OCI-LY7 (cell line): ENCODE results near the gene TRIM46. TPM values are rescaled to one million over a fixed set of nuclear protein-coding genes. Genes with fewer than 3 reads are reported as not detected.

Experiments used
- BruUV-seq: library from RNA; stranded (reverse); fragments of 400-500 nt; replicated peaks from 2 replicates; lab custom pipeline; 2021; lab: Mats Ljungman, UMichigan
- CTCF ChIA-PET: fragments of 300-600 bp; sonication (Branson Sonifier 250); formaldehyde crosslinking; loops from one replicate; lab custom pipeline; 2022; ENCODE audit warnings: antibody characterized with exemption; ENCODE audit not compliant: unreplicated experiment; lab: Charles Lee
- POLR2A ChIA-PET: fragments of 300-600 bp; sonication (Branson Sonifier 250); formaldehyde crosslinking; loops from one replicate; lab custom pipeline; 2022; ENCODE audit warnings: antibody characterized with exemption; lab: Charles Lee
- DNase-seq: peaks from one replicate; pipeline ENCODE4 v3.0.0-alpha.2; 2015; ENCODE audit warnings: low spot score
- H2AFZ ChIP-seq: fragments of 200-600 bp; sonication (generic), shearing (Covaris generic); 2 replicates; pipeline ENCODE4 v1.6.1; 2014; ENCODE audit warnings: mild to moderate bottlenecking, antibody characterized with exemption, low read length, moderate library complexity
- H3K27ac ChIP-seq: fragments of 200-600 bp; sonication (generic); 2 replicates; pipeline ENCODE4 v1.5.1; 2014; ENCODE audit warnings: mixed run types, low read depth, mild to moderate bottlenecking, moderate library complexity, low read length, inconsistent platforms; ENCODE audit not compliant: poor library complexity, severe bottlenecking
- H3K36me3 ChIP-seq: fragments of 200-600 bp; sonication (generic); 2 replicates; pipeline ENCODE4 v1.6.1; 2014; ENCODE audit warnings: mild to moderate bottlenecking, antibody characterized with exemption, low read length, moderate library complexity, mixed read lengths; ENCODE audit not compliant: insufficient read depth
- H3K4me1 ChIP-seq: fragments of 200-600 bp; sonication (generic); 2 replicates; pipeline ENCODE4 v1.5.1; 2014; ENCODE audit warnings: mild to moderate bottlenecking, low read length; ENCODE audit not compliant: insufficient read depth, poor library complexity, severe bottlenecking
- H3K4me2 ChIP-seq: fragments of 200-600 bp; sonication (generic); 2 replicates; pipeline ENCODE4 v1.6.1; 2014; ENCODE audit warnings: mild to moderate bottlenecking, low read length
- H3K4me3 ChIP-seq: fragments of 200-600 bp; sonication (generic); 2 replicates; pipeline ENCODE4 v1.5.1; 2014; ENCODE audit warnings: mild to moderate bottlenecking, low read depth, low read length; ENCODE audit not compliant: poor library complexity, severe bottlenecking
- H3K79me2 ChIP-seq: fragments of 200-600 bp; sonication (generic); 2 replicates; pipeline ENCODE4 v1.6.1; 2016; ENCODE audit warnings: low read depth, mild to moderate bottlenecking, low read length, moderate library complexity, mixed read lengths; ENCODE audit not compliant: insufficient read depth
- H3K9me2 ChIP-seq: fragments of 200-600 bp; sonication (generic); 2 replicates; pipeline ENCODE4 v1.6.1; 2016; ENCODE audit warnings: mild to moderate bottlenecking, low read length, mixed read lengths; ENCODE audit not compliant: insufficient read depth
- H3K9me3 ChIP-seq: fragments of 200-600 bp; sonication (generic); 2 replicates; pipeline ENCODE4 v1.6.1; 2014; ENCODE audit warnings: mild to moderate bottlenecking, mixed run types, low read length, mixed read lengths
- H4K20me1 ChIP-seq: fragments of 200-600 bp; sonication (generic); 2 replicates; pipeline ENCODE4 v1.6.1; 2014; ENCODE audit warnings: mild to moderate bottlenecking, antibody characterized with exemption, low read length, moderate library complexity, mixed read lengths; ENCODE audit not compliant: insufficient read depth
- CTCF ChIP-seq: fragments of 200-600 bp; sonication (generic); conservative IDR thresholded peaks from 2 replicates; pipeline ENCODE4 v1.5.1; 2014; ENCODE audit warnings: mild to moderate bottlenecking, antibody characterized with exemption, low read length, moderate library complexity, mixed read lengths
- EZH2phosphoT487 ChIP-seq: fragments of 200-600 bp; sonication (generic); IDR thresholded peaks from 2 replicates; pipeline ENCODE4 v1.6.1; 2018; ENCODE audit warnings: low read depth, borderline replicate concordance, mild to moderate bottlenecking, mixed run types, antibody characterized with exemption, low read length, moderate library complexity, mixed read lengths
- intact Hi-C: fragments of 100-400 bp; cut with micrococcal nuclease; formaldehyde crosslinking; loops from one replicate; pipeline ENCODE4 v1.10.0; 2022; ENCODE audit not compliant: unreplicated experiment
- total RNA-seq, 2 experiments: library from RNA; depleted of rRNA in 1 of 2; stranded (reverse); fragments of >200 nt in 1 of 2; shearing (Covaris generic) in 1 of 2; gene quantifications; 2 replicates each; pipeline ENCODE4 v1.2.3, GENCODE V29; 2014 to 2022

The TRIM46 gene
- total RNA-seq, 2 experiments from 2014 or later = 3.1 to 4.5 TPM

- H3K79me2 ChIP-seq = no peaks in the 10 kb centered on the region
- H3K36me3 ChIP-seq = no peaks in the 10 kb centered on the region
- BruUV-seq = no TSS peak
- TF ChIP-seq EZH2phosphoT487 (no peak), CTCF (peak; percentile 94)
- peaks cover 28% of the 10 kb centered on the region for H3K4me1 ChIP-seq
- peak overlapping the region; percentile 90 for H3K4me2 ChIP-seq
- no peak overlapping the region for H2AFZ ChIP-seq
- DNase-seq = peak; percentile 89
- intact Hi-C loops = loop anchor here (1.0 to 5.0 kb wide), 4 partner anchors 19 to 100 kb away; partner anchors contain the start of genes FDPS and SCAMP3
- peak overlapping the region; percentile 77 for H3K27ac ChIP-seq
- peak overlapping the region; percentile 90 for H3K4me3 ChIP-seq
- ChIA-PET POLR2A (interaction anchor here (0.5 to 1.8 kb wide), 6 partner anchors 17 to 305 kb away, joined by 3 to 9 read pairs (median 5); no protein-coding TSS in a partner anchor), CTCF (interaction anchor here (1.0 to 2.2 kb wide), 3 partner anchors 14 to 34 kb away, joined by 3 to 9 read pairs (median 3); partner anchors contain the start of gene KRTCAP2)
- no peaks in the 10 kb centered on the region for H3K9me2 ChIP-seq
- no peaks in the 10 kb centered on the region for H3K9me3 ChIP-seq
- H4K20me1 ChIP-seq = no peaks in the 10 kb centered on the region
Observed at GRCh38 chr1:155206891-155207805, 33.5 kb downstream of the TRIM46 start.

GRCh38 chr1:155207806-155208540 lies 34.3 kb downstream of the TRIM46 start, which contains the start of gene THBS3:
Gene THBS3, minus strand, starts transcription at chr1:155207897. Its CDS starts 21 bp downstream, at chr1:155207876.
- Histone ChIP-seq H4K20me1 (no peaks in the 10 kb centered on the region), H3K4me3 (peak within 1 kb of the TSS; percentile 90), H3K79me2 (no peaks in the 10 kb centered on the region), H3K9me3 (no peaks in the 10 kb centered on the region), H3K4me1 (peaks cover 28% of the 10 kb centered on the region), H3K27ac (peak within 1 kb of the TSS; percentile 77), H3K36me3 (no peaks in the 10 kb centered on the region), H3K9me2 (no peaks in the 10 kb centered on the region), H3K4me2 (peak within 1 kb of the TSS; percentile 90), H2AFZ (peak within 1 kb of the TSS; percentile 64)
- TSS peak; percentile 61 for BruUV-seq
- no peak for DNase-seq
- intact Hi-C loops = loop anchor here (1.0 to 5.0 kb wide), 4 partner anchors 18 to 99 kb away; partner anchors contain the start of genes FDPS and SCAMP3
- CTCF ChIA-PET = interaction anchor here (1.5 to 2.2 kb wide), 2 partner anchors 16 to 35 kb away, joined by 3 to 9 read pairs; partner anchors contain the start of gene KRTCAP2
- no peak for TF ChIP-seq EZH2phosphoT487
- TF ChIP-seq CTCF = no peak
- POLR2A ChIA-PET = interaction anchor here (0.6 to 0.8 kb wide), 2 partner anchors 19 to 235 kb away, joined by 3 to 4 read pairs; no protein-coding TSS in a partner anchor
